ENCODE results near the gene RTP3. TPM values are rescaled to one million over a fixed set of nuclear protein-coding genes. Genes with fewer than 3 reads are reported as not detected.

The RTP3 gene
- total RNA-seq, 4 donors from 2014 or later, result not detected

- WGBS, 2 donors, result 63 to 68% methylated on average over 3 to 4 of the region's 4 CpGs
- H3K36me3 ChIP-seq, result peaks cover 0 to 11% of the 10 kb centered on the region in 2 donors
- intact Hi-C loops (cut with DNase I), result no loop called here
- H3K27ac ChIP-seq, result no peak overlapping the region
- peaks cover 5 to 9% of the 10 kb centered on the region in 2 donors for H3K4me1 ChIP-seq
- no peaks in the 10 kb centered on the region for H3K9me3 ChIP-seq
- DNase-seq, result no peak
- H3K27me3 ChIP-seq, result no peaks in the 10 kb centered on the region
- no peak overlapping the region for H3K4me3 ChIP-seq (replicated peaks in 1 of 3)
- no peak for TF ChIP-seq POLR2A (IDR thresholded peaks at IDR 0.05)
- TF ChIP-seq, protein P1, sequence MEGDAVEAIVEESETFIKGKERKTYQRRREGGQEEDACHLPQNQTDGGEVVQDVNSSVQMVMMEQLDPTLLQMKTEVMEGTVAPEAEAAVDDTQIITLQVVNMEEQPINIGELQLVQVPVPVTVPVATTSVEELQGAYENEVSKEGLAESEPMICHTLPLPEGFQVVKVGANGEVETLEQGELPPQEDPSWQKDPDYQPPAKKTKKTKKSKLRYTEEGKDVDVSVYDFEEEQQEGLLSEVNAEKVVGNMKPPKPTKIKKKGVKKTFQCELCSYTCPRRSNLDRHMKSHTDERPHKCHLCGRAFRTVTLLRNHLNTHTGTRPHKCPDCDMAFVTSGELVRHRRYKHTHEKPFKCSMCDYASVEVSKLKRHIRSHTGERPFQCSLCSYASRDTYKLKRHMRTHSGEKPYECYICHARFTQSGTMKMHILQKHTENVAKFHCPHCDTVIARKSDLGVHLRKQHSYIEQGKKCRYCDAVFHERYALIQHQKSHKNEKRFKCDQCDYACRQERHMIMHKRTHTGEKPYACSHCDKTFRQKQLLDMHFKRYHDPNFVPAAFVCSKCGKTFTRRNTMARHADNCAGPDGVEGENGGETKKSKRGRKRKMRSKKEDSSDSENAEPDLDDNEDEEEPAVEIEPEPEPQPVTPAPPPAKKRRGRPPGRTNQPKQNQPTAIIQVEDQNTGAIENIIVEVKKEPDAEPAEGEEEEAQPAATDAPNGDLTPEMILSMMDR (IDR thresholded peaks at IDR 0.05), result no peak
Observed at GRCh38 chr3:46549408-46549904, 51.7 kb downstream of the RTP3 start.

GRCh38 chr3:46549989-46550388, 52.2 kb downstream of the RTP3 start:
- no peaks in the 10 kb centered on the region for H3K27me3 ChIP-seq
- H3K9me3 ChIP-seq, result no peaks in the 10 kb centered on the region
- H3K27ac ChIP-seq, result no peak overlapping the region
- H3K36me3 ChIP-seq, result peaks cover 0 to 11% of the 10 kb centered on the region in 2 donors
- no peak for DNase-seq
- intact Hi-C loops (cut with DNase I), result loop anchor here (10.0 kb wide), 1 partner anchor 55 kb away; the partner anchor contains the start of gene RTP3
- no peak overlapping the region for H3K4me3 ChIP-seq (replicated peaks in 1 of 3)
- peaks cover 5 to 9% of the 10 kb centered on the region in 2 donors for H3K4me1 ChIP-seq
- WGBS, 2 donors, result 87 to 100% methylated on average over 1 of the region's 1 CpG
- TF ChIP-seq, protein P1 (IDR thresholded peaks at IDR 0.05), result no peak
- no peak for TF ChIP-seq POLR2A (IDR thresholded peaks at IDR 0.05)

Other genes with a start within 250 kb of the RTP3 start
- gene CCR2, start 143.9 kb upstream of the RTP3 start, total RNA-seq, result 1 to 10 TPM in 3 of 4 donors, under 1 TPM in 1; 0.89 to 4.4 (median 1.8) TPM
- under 1 TPM in 3 of 4 donors, not detected in 1; 0.40 to 0.56 (median 0.49) TPM for gene CCR5, start 127.0 kb upstream of the RTP3 start, total RNA-seq
- gene CCRL2, start 90.7 kb upstream of the RTP3 start, total RNA-seq, result 1 to 10 TPM in 1 of 4 donors, under 1 TPM in 3; 0.33 to 1.5 (median 0.81) TPM
- gene LTF, start 33.1 kb upstream of the RTP3 start, total RNA-seq, result 10 to 100 TPM in 3 of 4 donors, 1 to 10 TPM in 1; 6.3 to 48.6 (median 32.5) TPM
- gene LRRC2, start 68.3 kb downstream of the RTP3 start, total RNA-seq, result 10 to 100 TPM; 25.0 to 37.4 (median 31.0) TPM
- 1 to 10 TPM in 1 of 4 donors, under 1 TPM in 1, not detected in 2; 0.22 to 1.1 TPM for gene FAM240A, start 114.5 kb downstream of the RTP3 start, total RNA-seq
- 10 to 100 TPM; 55.8 to 68.5 (median 63.7) TPM for gene ALS2CL, start 195.7 kb downstream of the RTP3 start, total RNA-seq
- gene TMIE, start 203.4 kb downstream of the RTP3 start, total RNA-seq, result 1 to 10 TPM in 2 of 4 donors, under 1 TPM in 1, not detected in 1; 0.83 to 1.3 (median 1.1) TPM
- gene PRSS50, start 219.9 kb downstream of the RTP3 start, total RNA-seq, result 1 to 10 TPM; 1.7 to 6.0 (median 3.6) TPM

All from thyroid gland (tissue), 4 donors.